H1 (cell line): ENCODE results near the gene UPF3A. TPM values are rescaled to one million over a fixed set of nuclear protein-coding genes. Genes with fewer than 3 reads are reported as not detected.

Experiments
- CTCF ChIA-PET: fragments of 300-600 bp; sonication (Branson Sonifier 250); formaldehyde crosslinking; loops from one replicate; lab custom pipeline; 2021; ENCODE audit not compliant: partially characterized antibody; lab: Charles Lee
- POLR2A ChIA-PET: fragments of 300-600 bp; sonication (Branson Sonifier 250); formaldehyde crosslinking; loops from one replicate; lab custom pipeline; 2021; ENCODE audit warnings: inconsistent platforms; ENCODE audit not compliant: partially characterized antibody; lab: Charles Lee
- DNase-seq, 2 experiments: peaks; one replicate each; pipeline versions ENCODE4 v3.0.0 to v3.0.0-alpha.2; 2010 to 2022; ENCODE audit warnings: low spot score in 2 of 2, low read depth in 1 of 2, mixed read lengths in 1 of 2
- FAIRE-seq: peaks from 2 replicates; lab custom pipeline; 2011; peaks lifted over from hg19 to GRCh38; lab: Jason Lieb, UNC
- H2AFZ ChIP-seq: 2 replicates; pipeline ENCODE4 v1.8.1; 2012; ENCODE audit warnings: low read length, inconsistent platforms
- H2AK5ac ChIP-seq: 2 replicates; pipeline ENCODE4 v1.6.1; 2013; ENCODE audit warnings: low read depth, low read length
- H2BK120ac ChIP-seq: replicated peaks from 2 replicates; pipeline ENCODE3; 2013; ENCODE audit warnings: low read depth, low read length, inconsistent platforms
- H2BK12ac ChIP-seq: 2 replicates; pipeline ENCODE4 v1.6.1; 2013; ENCODE audit warnings: low read depth, low read length
- H2BK15ac ChIP-seq: 2 replicates; pipeline ENCODE4 v1.6.1; 2013; ENCODE audit warnings: low read length
- H2BK20ac ChIP-seq: 2 replicates; pipeline ENCODE4 v1.6.1; 2013; ENCODE audit warnings: low read length
- H2BK5ac ChIP-seq: 2 replicates; pipeline ENCODE4 v1.6.1; 2013; ENCODE audit warnings: low read depth, low read length
- H3K14ac ChIP-seq: 2 replicates; pipeline ENCODE4 v1.6.1; 2013; ENCODE audit warnings: inconsistent platforms; ENCODE audit not compliant: insufficient read length
- H3K18ac ChIP-seq: 2 replicates; pipeline ENCODE4 v1.6.1; 2013; ENCODE audit warnings: low read length; ENCODE audit errors: extremely low read depth
- H3K23ac ChIP-seq: 2 replicates; pipeline ENCODE4 v1.6.1; 2013; ENCODE audit warnings: inconsistent platforms; ENCODE audit not compliant: insufficient read length
- H3K23me2 ChIP-seq: 2 replicates; pipeline ENCODE4 v1.6.1; 2013; ENCODE audit warnings: low read depth, low read length
- H3K27ac ChIP-seq: 2 replicates; pipeline ENCODE4 v1.6.1; 2011; ENCODE audit warnings: low read depth, low read length, inconsistent platforms
- H3K27me3 ChIP-seq, 4 experiments: replicated peaks in 1 of 4; 1 replicate in 1 of 4; 2 replicates in 3 of 4; pipeline versions ENCODE4 v1.6.1 to v1.8.1; 2011 to 2013; ENCODE audit warnings: low read length in 3 of 4, mild to moderate bottlenecking in 3 of 4, inconsistent platforms in 2 of 4, mixed read lengths in 2 of 4, moderate library complexity in 1 of 4; ENCODE audit not compliant: control insufficient read depth in 3 of 4, insufficient read depth in 3 of 4; ENCODE audit errors: extremely low read depth in 1 of 4
- H3K36me3 ChIP-seq, 4 experiments: 2 replicates each; pipeline versions ENCODE4 v1.6.1 to v1.8.1; 2011 to 2013; ENCODE audit warnings: mild to moderate bottlenecking in 4 of 4, low read length in 3 of 4, moderate library complexity in 2 of 4, control low read depth in 1 of 4, inconsistent platforms in 1 of 4; ENCODE audit not compliant: insufficient read depth in 4 of 4, control insufficient read depth in 2 of 4
- H3K4ac ChIP-seq: replicated peaks from 2 replicates; pipeline ENCODE3; 2013; ENCODE audit warnings: low read length, low read depth, mixed read lengths, inconsistent platforms; ENCODE audit not compliant: insufficient read length
- H3K4me1 ChIP-seq, 4 experiments: replicated peaks in 1 of 4; 1 replicate in 1 of 4; 2 replicates in 3 of 4; pipeline versions ENCODE4 v1.6.1 to v1.8.1; 2011 to 2013; ENCODE audit warnings: low read length in 3 of 4, inconsistent platforms in 2 of 4, mixed read lengths in 1 of 4; ENCODE audit not compliant: insufficient read depth in 4 of 4, control insufficient read depth in 3 of 4
- H3K4me2 ChIP-seq, 2 experiments: 2 replicates each; pipeline versions ENCODE4 v1.6.1 to v1.8.1; 2011 to 2013; ENCODE audit warnings: low read depth in 2 of 2, low read length in 2 of 2, control low read depth in 1 of 2, inconsistent platforms in 1 of 2, mild to moderate bottlenecking in 1 of 2; ENCODE audit not compliant: insufficient read depth in 1 of 2
- H3K4me3 ChIP-seq, 4 experiments: fragments of 200-600, 300-600 bp in 1 of 4; sonication (generic), shearing (Covaris generic), sonication (Bioruptor Twin) in 1 of 4; 2 replicates each; pipeline versions ENCODE4 v1.5.1 to v1.8.1; 2011 to 2016; ENCODE audit warnings: low read length in 4 of 4, low read depth in 3 of 4, control low read depth in 2 of 4, inconsistent platforms in 2 of 4, mild to moderate bottlenecking in 2 of 4, mixed read lengths in 1 of 4, moderate library complexity in 1 of 4; ENCODE audit not compliant: insufficient read depth in 2 of 4; ENCODE audit errors: extremely low read depth in 1 of 4
- H3K56ac ChIP-seq: replicated peaks from 2 replicates; pipeline ENCODE3; 2013; ENCODE audit warnings: low read depth, mild to moderate bottlenecking, mixed read lengths, low read length, inconsistent platforms; ENCODE audit not compliant: insufficient read length
- H3K79me1 ChIP-seq: 2 replicates; pipeline ENCODE4 v1.6.1; 2013; ENCODE audit warnings: low read depth, low read length, control low read depth
- H3K79me2 ChIP-seq, 2 experiments: 2 replicates each; pipeline versions ENCODE4 v1.6.1 to v1.8.1; 2012 to 2013; ENCODE audit warnings: low read length in 2 of 2, mild to moderate bottlenecking in 2 of 2, inconsistent platforms in 1 of 2; ENCODE audit not compliant: insufficient read depth in 2 of 2, control insufficient read depth in 1 of 2
- H3K9ac ChIP-seq, 4 experiments: replicated peaks in 1 of 4; 1 replicate in 1 of 4; 2 replicates in 3 of 4; pipeline versions ENCODE4 v1.6.1 to v1.8.1; 2011 to 2013; ENCODE audit warnings: low read depth in 3 of 4, low read length in 3 of 4, control low read depth in 2 of 4, mild to moderate bottlenecking in 2 of 4, moderate library complexity in 2 of 4, inconsistent platforms in 1 of 4; ENCODE audit errors: extremely low read depth in 1 of 4
- H3K9me3 ChIP-seq, 2 experiments: 2 replicates each; pipeline versions ENCODE4 v1.6.1 to v1.8.1; 2012 to 2013; ENCODE audit warnings: mild to moderate bottlenecking in 2 of 2, moderate library complexity in 2 of 2, control low read depth in 1 of 2, inconsistent platforms in 1 of 2, low read depth in 1 of 2, low read length in 1 of 2, mixed read lengths in 1 of 2; ENCODE audit not compliant: insufficient read depth in 2 of 2
- H4K20me1 ChIP-seq, 2 experiments: replicated peaks in 1 of 2; 2 replicates each; pipeline versions ENCODE3 to v1.8.1; 2011 to 2013; ENCODE audit warnings: inconsistent platforms in 2 of 2, low read length in 2 of 2, mild to moderate bottlenecking in 1 of 2; ENCODE audit not compliant: insufficient read depth in 2 of 2, control insufficient read depth in 1 of 2
- H4K5ac ChIP-seq: 2 replicates; pipeline ENCODE4 v1.6.1; 2013; ENCODE audit warnings: low read length, low read depth, mixed read lengths, inconsistent platforms; ENCODE audit not compliant: insufficient read length
- H4K8ac ChIP-seq: 2 replicates; pipeline ENCODE4 v1.8.0; 2013; ENCODE audit warnings: mild to moderate bottlenecking, moderate library complexity, low read length, inconsistent platforms; ENCODE audit not compliant: insufficient read depth; ENCODE audit errors: extremely low read depth
- H4K91ac ChIP-seq: replicated peaks from 2 replicates; pipeline ENCODE3; 2013; ENCODE audit warnings: low read length, mixed read lengths, inconsistent platforms; ENCODE audit not compliant: insufficient read length
- EP300 ChIP-seq, 2 experiments: IDR thresholded peaks; 1 replicate in 1 of 2; 2 replicates in 1 of 2; pipeline ENCODE4 v1.6.1; 2011 to 2012; ENCODE audit warnings: low read depth in 2 of 2, low read length in 2 of 2, mild to moderate bottlenecking in 2 of 2, borderline replicate concordance in 1 of 2, inconsistent platforms in 1 of 2, moderate library complexity in 1 of 2
- FOSL1 ChIP-seq: IDR thresholded peaks from 2 replicates; pipeline ENCODE4 v1.6.1; 2011; ENCODE audit warnings: mild to moderate bottlenecking, low read depth, low read length, moderate library complexity; ENCODE audit not compliant: insufficient read depth
- KDM4A ChIP-seq: IDR thresholded peaks from one replicate; pipeline ENCODE4 v1.7.1; 2012; ENCODE audit warnings: low read depth, mild to moderate bottlenecking, moderate library complexity, low read length, inconsistent platforms; ENCODE audit not compliant: severe bottlenecking
- POLR2AphosphoS5 ChIP-seq: IDR thresholded peaks from 2 replicates; pipeline ENCODE4 v1.6.1; 2011; ENCODE audit warnings: low read depth, low read length
- SP1 ChIP-seq: IDR thresholded peaks from 2 replicates; pipeline ENCODE4 v1.6.1; 2011; ENCODE audit warnings: low read depth, low read length
- WGBS, 2 experiments: shearing (Covaris generic) in 1 of 2; methylation state at CpG; one replicate each; pipeline versions ENCODE4 v1.1.6 to v1.1.7; 2013 to 2015; ENCODE audit warnings: low lambda C conversion rate in 2 of 2, mixed read lengths in 2 of 2, inconsistent platforms in 1 of 2, low coverage in 1 of 2, missing lambda C conversion rate in 1 of 2; ENCODE audit not compliant: insufficient replicate concordance in 2 of 2, insufficient coverage in 1 of 2, insufficient read length in 1 of 2; ENCODE audit errors: extremely low coverage in 1 of 2, missing lambda C conversion rate in 1 of 2; 5-methylcytosine and 5-hydroxymethylcytosine counted together
- polyA plus RNA-seq, 7 experiments: library from polyadenylated mRNA; depleted of rRNA in 3 of 7; stranded (reverse) in 5 of 7; unstranded in 2 of 7; fragments of >200 nt in 5 of 7; fragments of 200-250 nt in 2 of 7; gene quantifications; 1 replicate in 5 of 7; 2 replicates in 1 of 7; 4 replicates in 1 of 7; pipeline versions ENCODE4 v1.2.1 to v1.2.3, GENCODE V29; 2011 to 2013; ENCODE audit warnings: missing spikeins in 2 of 7, mixed read lengths in 2 of 7
- total RNA-seq: library from RNA; stranded (reverse); fragmentation: NEBNext Ultra II Directional; extraction: Animal tissue kit (Norgen Biotek cat#: 25700); gene quantifications from 2 replicates; pipeline ENCODE4 v1.2.1, GENCODE V29; 2021

UPF3A gene
- total and polyA plus RNA-seq, 2 of the 8 experiments (the other 6 are each of a cell fraction or from before 2014, with no cell fraction given): 47.1 to 58.2 TPM

DNA sequence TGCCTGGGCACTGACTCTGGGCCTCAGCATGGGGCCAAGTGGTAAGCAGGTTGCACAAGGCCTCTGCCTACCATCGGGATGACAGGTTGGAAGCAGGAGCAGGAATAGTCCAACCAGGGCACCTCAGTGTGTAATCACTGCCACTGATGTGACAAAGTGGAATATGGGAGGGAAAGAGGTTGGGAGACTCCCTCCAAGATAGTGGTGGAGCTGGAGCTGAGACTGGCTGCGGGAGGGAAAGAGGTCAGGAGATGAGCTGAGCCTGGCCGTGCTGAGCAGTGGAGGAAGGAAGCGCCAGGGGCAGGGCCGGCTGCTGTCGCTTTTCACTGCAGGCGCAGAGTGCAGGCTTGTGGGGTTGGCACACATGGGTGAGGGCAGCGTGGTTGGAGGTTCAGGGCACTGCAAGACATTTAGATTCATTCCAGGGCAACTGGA, 6.8 kb downstream of the UPF3A start:
- H3K23ac ChIP-seq: no peak overlapping the region
- H3K9ac ChIP-seq: no peak overlapping the region
- H2BK20ac ChIP-seq: no peak overlapping the region
- H4K5ac ChIP-seq: no peak overlapping the region
- no peak overlapping the region; the same call in 1 of the 2 replicates for H2BK5ac ChIP-seq
- H2BK120ac ChIP-seq: no peak overlapping the region
- 0 out of 2 replicates have a peak overlapping the region, but pooled peaks have one; percentile 6 for H2BK12ac ChIP-seq
- H3K4me1 ChIP-seq: no peaks in the 10 kb centered on the region
- WGBS, 2 experiments: 89% methylated on average over 8 of the region's 8 CpGs; no CpG with 5 or more reads in 1 of the 2 experiments
- peaks cover 9% of the 10 kb centered on the region for H3K79me1 ChIP-seq
- CTCF ChIA-PET: no interaction called here
- H3K18ac ChIP-seq: no peak overlapping the region
- no peak overlapping the region for H3K4ac ChIP-seq
- H3K4me3 ChIP-seq: no peak overlapping the region
- H3K27me3 ChIP-seq: no peaks in the 10 kb centered on the region
- no peak overlapping the region for H3K4me2 ChIP-seq
- POLR2A ChIA-PET: interaction anchor here (2.9 kb wide), 1 partner anchor 33 kb away, joined by 8 read pairs; no protein-coding TSS in a partner anchor
- no peak overlapping the region for H3K56ac ChIP-seq
- H4K8ac ChIP-seq: peak overlapping the region; percentile 65
- H4K20me1 ChIP-seq: peaks cover 2 to 10% of the 10 kb centered on the region in 2 experiments
- DNase-seq: no peak
- H3K36me3 ChIP-seq: peaks cover 14 to 77% (median 39%) of the 10 kb centered on the region in 4 experiments
- H2AK5ac ChIP-seq: no peak overlapping the region
- H4K91ac ChIP-seq: no peak overlapping the region
- H3K79me2 ChIP-seq: peaks cover 0 to 55% of the 10 kb centered on the region in 2 experiments; a peak in 2 of 4 replicates
- H3K14ac ChIP-seq: no peak overlapping the region
- H3K23me2 ChIP-seq: no peaks in the 10 kb centered on the region
- H3K27ac ChIP-seq: no peak overlapping the region
- no peak overlapping the region for H2AFZ ChIP-seq
- H3K9me3 ChIP-seq: no peaks in the 10 kb centered on the region
- no peak for FAIRE-seq
- H2BK15ac ChIP-seq: no peak overlapping the region
- TF ChIP-seq FOSL1 (no peak), POLR2AphosphoS5 (peak; percentile 34; the same call in 1 of the 2 replicates), SP1 (no peak), EP300 (IDR thresholded peaks at IDR 0.05; ENCODE audit: borderline replicate concordance in 1 of 2, low read depth in 2 of 2, low read length in 2 of 2) (no peak), KDM4A (no peak)
